ENCODE measurements around the gene BBOX1.

Gene BBOX1

GRCh38 chr11:26993965-26994457 lies 46.6 kb upstream of the BBOX1 start, which contains the start of gene FIBIN:
TSS of gene FIBIN (plus strand) at chr11:26994112. CDS start at chr11:26994527, 415 bp downstream.
- TF ChIP-seq TOX (CRISPR knock-in tag; IDR thresholded peaks at IDR 0.05; ENCODE audit: borderline replicate concordance), result no peak
- TF ChIP-seq, protein P1, sequence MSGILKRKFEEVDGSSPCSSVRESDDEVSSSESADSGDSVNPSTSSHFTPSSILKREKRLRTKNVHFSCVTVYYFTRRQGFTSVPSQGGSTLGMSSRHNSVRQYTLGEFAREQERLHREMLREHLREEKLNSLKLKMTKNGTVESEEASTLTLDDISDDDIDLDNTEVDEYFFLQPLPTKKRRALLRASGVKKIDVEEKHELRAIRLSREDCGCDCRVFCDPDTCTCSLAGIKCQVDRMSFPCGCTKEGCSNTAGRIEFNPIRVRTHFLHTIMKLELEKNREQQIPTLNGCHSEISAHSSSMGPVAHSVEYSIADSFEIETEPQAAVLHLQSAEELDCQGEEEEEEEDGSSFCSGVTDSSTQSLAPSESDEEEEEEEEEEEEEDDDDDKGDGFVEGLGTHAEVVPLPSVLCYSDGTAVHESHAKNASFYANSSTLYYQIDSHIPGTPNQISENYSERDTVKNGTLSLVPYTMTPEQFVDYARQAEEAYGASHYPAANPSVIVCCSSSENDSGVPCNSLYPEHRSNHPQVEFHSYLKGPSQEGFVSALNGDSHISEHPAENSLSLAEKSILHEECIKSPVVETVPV (CRISPR knock-in tag; IDR thresholded peaks at IDR 0.05), result no peak
- TF ChIP-seq RARB (CRISPR knock-in tag; IDR thresholded peaks at IDR 0.05), result no peak
- no peak for TF ChIP-seq ZNF8 (CRISPR knock-in tag; IDR thresholded peaks at IDR 0.05)
- TF ChIP-seq TCF4 (CRISPR knock-in tag; IDR thresholded peaks at IDR 0.05; ENCODE audit: borderline replicate concordance), result no peak
- TF ChIP-seq SNAI2 (CRISPR knock-in tag; IDR thresholded peaks at IDR 0.05), result no peak
- TF ChIP-seq ZNF565 (CRISPR knock-in tag; conservative IDR thresholded peaks at IDR 0.05; ENCODE audit: low read depth), result no peak
- TF ChIP-seq, protein P2, sequence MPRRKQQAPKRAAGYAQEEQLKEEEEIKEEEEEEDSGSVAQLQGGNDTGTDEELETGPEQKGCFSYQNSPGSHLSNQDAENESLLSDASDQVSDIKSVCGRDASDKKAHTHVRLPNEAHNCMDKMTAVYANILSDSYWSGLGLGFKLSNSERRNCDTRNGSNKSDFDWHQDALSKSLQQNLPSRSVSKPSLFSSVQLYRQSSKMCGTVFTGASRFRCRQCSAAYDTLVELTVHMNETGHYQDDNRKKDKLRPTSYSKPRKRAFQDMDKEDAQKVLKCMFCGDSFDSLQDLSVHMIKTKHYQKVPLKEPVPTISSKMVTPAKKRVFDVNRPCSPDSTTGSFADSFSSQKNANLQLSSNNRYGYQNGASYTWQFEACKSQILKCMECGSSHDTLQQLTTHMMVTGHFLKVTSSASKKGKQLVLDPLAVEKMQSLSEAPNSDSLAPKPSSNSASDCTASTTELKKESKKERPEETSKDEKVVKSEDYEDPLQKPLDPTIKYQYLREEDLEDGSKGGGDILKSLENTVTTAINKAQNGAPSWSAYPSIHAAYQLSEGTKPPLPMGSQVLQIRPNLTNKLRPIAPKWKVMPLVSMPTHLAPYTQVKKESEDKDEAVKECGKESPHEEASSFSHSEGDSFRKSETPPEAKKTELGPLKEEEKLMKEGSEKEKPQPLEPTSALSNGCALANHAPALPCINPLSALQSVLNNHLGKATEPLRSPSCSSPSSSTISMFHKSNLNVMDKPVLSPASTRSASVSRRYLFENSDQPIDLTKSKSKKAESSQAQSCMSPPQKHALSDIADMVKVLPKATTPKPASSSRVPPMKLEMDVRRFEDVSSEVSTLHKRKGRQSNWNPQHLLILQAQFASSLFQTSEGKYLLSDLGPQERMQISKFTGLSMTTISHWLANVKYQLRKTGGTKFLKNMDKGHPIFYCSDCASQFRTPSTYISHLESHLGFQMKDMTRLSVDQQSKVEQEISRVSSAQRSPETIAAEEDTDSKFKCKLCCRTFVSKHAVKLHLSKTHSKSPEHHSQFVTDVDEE (CRISPR knock-in tag; IDR thresholded peaks at IDR 0.05), result no peak
- TF ChIP-seq BACH2 (CRISPR knock-in tag; IDR thresholded peaks at IDR 0.05; ENCODE audit: borderline replicate concordance), result no peak
- TF ChIP-seq ZFP30 (CRISPR knock-in tag; IDR thresholded peaks at IDR 0.05), result no peak
- TF ChIP-seq CSDC2 (CRISPR knock-in tag; IDR thresholded peaks at IDR 0.05), result no peak
- ATAC-seq, result no peak

DNA sequence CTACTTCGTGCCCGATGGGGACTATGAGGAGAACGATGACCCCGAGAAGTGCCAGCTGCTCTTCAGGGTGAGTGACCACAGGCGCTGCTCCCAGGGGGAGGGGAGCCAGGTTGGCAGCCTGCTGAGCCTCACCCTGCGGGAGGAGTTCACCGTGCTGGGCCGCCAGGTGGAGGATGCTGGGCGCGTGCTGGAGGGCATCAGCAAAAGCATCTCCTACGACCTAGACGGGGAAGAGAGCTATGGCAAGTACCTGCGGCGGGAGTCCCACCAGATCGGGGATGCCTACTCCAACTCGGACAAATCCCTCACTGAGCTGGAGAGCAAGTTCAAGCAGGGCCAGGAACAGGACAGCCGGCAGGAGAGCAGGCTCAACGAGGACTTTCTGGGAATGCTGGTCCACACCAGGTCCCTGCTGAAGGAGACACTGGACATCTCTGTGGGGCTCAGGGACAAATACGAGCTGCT lies 46.0 kb upstream of the BBOX1 start:
- ATAC-seq, result no peak
- no peak for TF ChIP-seq CSDC2 (CRISPR knock-in tag; IDR thresholded peaks at IDR 0.05)
- TF ChIP-seq BACH2 (CRISPR knock-in tag; IDR thresholded peaks at IDR 0.05; ENCODE audit: borderline replicate concordance), result no peak
- no peak for TF ChIP-seq ARNTL (CRISPR knock-in tag; IDR thresholded peaks at IDR 0.05; ENCODE audit: borderline replicate concordance, low read depth)
- no peak for TF ChIP-seq RARB (CRISPR knock-in tag; IDR thresholded peaks at IDR 0.05)
- TF ChIP-seq PPARA (CRISPR knock-in tag; IDR thresholded peaks at IDR 0.05; ENCODE audit: borderline replicate concordance), result no peak
- TF ChIP-seq TCF4 (CRISPR knock-in tag; IDR thresholded peaks at IDR 0.05; ENCODE audit: borderline replicate concordance), result no peak
- TF ChIP-seq, protein P1 (CRISPR knock-in tag; IDR thresholded peaks at IDR 0.05), result no peak
- no peak for TF ChIP-seq ZNF70 (CRISPR knock-in tag; IDR thresholded peaks at IDR 0.05)
- no peak for TF ChIP-seq ISL1 (CRISPR knock-in tag; IDR thresholded peaks at IDR 0.05)
- TF ChIP-seq ZNF8 (CRISPR knock-in tag; IDR thresholded peaks at IDR 0.05), result no peak
- TF ChIP-seq ESRRG (CRISPR knock-in tag; IDR thresholded peaks at IDR 0.05), result no peak
- no peak for TF ChIP-seq ZC3H10 (CRISPR knock-in tag; IDR thresholded peaks at IDR 0.05)
- TF ChIP-seq TOX (CRISPR knock-in tag; IDR thresholded peaks at IDR 0.05; ENCODE audit: borderline replicate concordance), result no peak
- no peak for TF ChIP-seq ZFP30 (CRISPR knock-in tag; IDR thresholded peaks at IDR 0.05)
- TF ChIP-seq OSR1 (CRISPR knock-in tag; IDR thresholded peaks at IDR 0.05), result no peak
- TF ChIP-seq ZFP3 (CRISPR knock-in tag; IDR thresholded peaks at IDR 0.05), result no peak
- no peak for TF ChIP-seq GLIS3 (CRISPR knock-in tag; IDR thresholded peaks at IDR 0.05)
- TF ChIP-seq CREB5 (CRISPR knock-in tag; IDR thresholded peaks at IDR 0.05; ENCODE audit: low read depth), result no peak

GRCh38 chr11:26995701-26996460 lies 44.7 kb upstream of the BBOX1 start:
- ATAC-seq, result no peak
- no peak for TF ChIP-seq PPARA (CRISPR knock-in tag; IDR thresholded peaks at IDR 0.05; ENCODE audit: borderline replicate concordance)
- TF ChIP-seq TOX (CRISPR knock-in tag; IDR thresholded peaks at IDR 0.05; ENCODE audit: borderline replicate concordance), result no peak
- no peak for TF ChIP-seq POU6F1 (CRISPR knock-in tag; IDR thresholded peaks at IDR 0.05; ENCODE audit: borderline replicate concordance, low read depth)
- no peak for TF ChIP-seq OSR1 (CRISPR knock-in tag; IDR thresholded peaks at IDR 0.05)
